HepG2 (cell line): ENCODE measurements around the gene MMP12. TPM values are rescaled to one million over a fixed set of nuclear protein-coding genes. Genes with fewer than 3 reads are reported as not detected.

Source experiments
- ATAC-seq: fragments of 200-7000 bp; cut with Tn5 transposase; 3 replicates; pipeline ENCODE4 v1.9.1; 2020; ENCODE audit warnings: mild to moderate bottlenecking, moderate library complexity
- BruUV-seq: library from RNA; stranded (reverse); fragments of 400-500 nt; replicated peaks from 2 replicates; lab custom pipeline; 2021; lab: Mats Ljungman, UMichigan
- CTCF ChIA-PET: fragments of 300-600 bp; formaldehyde crosslinking; extraction: SDS; loops from one replicate; lab custom pipeline; 2021; ENCODE audit warnings: low total read pairs, inconsistent platforms, low intra/inter-chr PET ratio; lab: Yijun Ruan, JAX
- POLR2A ChIA-PET: fragments of 350-600 bp; sonication (Branson Sonifier 250); formaldehyde crosslinking; loops from one replicate; lab custom pipeline; 2020; ENCODE audit warnings: antibody characterized with exemption, inconsistent platforms; lab: Yijun Ruan, JAX
- DNase-seq: peaks from one replicate; pipeline ENCODE4 v3.0.0-alpha.2; 2015; ENCODE audit warnings: low spot score
- FAIRE-seq: peaks from 3 replicates; lab custom pipeline; 2011; peaks lifted over from hg19 to GRCh38; lab: Jason Lieb, UNC
- H2AFZ ChIP-seq: one replicate; pipeline ENCODE4 v1.6.1; 2011; ENCODE audit warnings: low read length, inconsistent platforms
- H3K27ac ChIP-seq: fragments of 300-600 bp; 3 replicates; pipeline ENCODE4 v1.8.0; 2011; ENCODE audit warnings: mixed run types, mild to moderate bottlenecking, mixed read lengths, low read length, inconsistent platforms; ENCODE audit not compliant: insufficient read depth; ENCODE audit errors: extremely low read length
- H3K27me3 ChIP-seq, 2 experiments: fragments of 200-600 bp in 1 of 2; 2 replicates in 1 of 2; 3 replicates in 1 of 2; pipeline versions ENCODE4 v1.6.0 to v1.8.0; 2011; ENCODE audit warnings: low read length in 2 of 2, mild to moderate bottlenecking in 2 of 2, moderate library complexity in 2 of 2, inconsistent platforms in 1 of 2; ENCODE audit not compliant: insufficient read depth in 2 of 2, control insufficient read depth in 1 of 2
- H3K36me3 ChIP-seq, 2 experiments: fragments of 200-600 bp in 1 of 2; replicated peaks in 1 of 2; 2 replicates in 1 of 2; 3 replicates in 1 of 2; pipeline versions ENCODE4 v1.5.1 to v1.8.0; 2011; ENCODE audit warnings: low read length in 2 of 2, inconsistent platforms in 1 of 2; ENCODE audit not compliant: insufficient read depth in 2 of 2, control insufficient read depth in 1 of 2
- H3K4me1 ChIP-seq: 2 replicates; pipeline ENCODE4 v1.5.1; 2012; ENCODE audit warnings: low read length, inconsistent platforms; ENCODE audit not compliant: insufficient read depth
- H3K4me2 ChIP-seq: 2 replicates; pipeline ENCODE4 v1.6.0; 2011; ENCODE audit warnings: low read depth, low read length, inconsistent platforms
- H3K4me3 ChIP-seq, 3 experiments: fragments of 200-600 bp in 1 of 3; sonication (generic), shearing (Covaris generic) in 1 of 3; replicated peaks in 1 of 3; 2 replicates each; pipeline ENCODE4 v1.5.1; 2011 to 2016; ENCODE audit warnings: low read length in 3 of 3, inconsistent platforms in 2 of 3, low read depth in 2 of 3, mild to moderate bottlenecking in 2 of 3, control low read depth in 1 of 3, mixed read lengths in 1 of 3; ENCODE audit not compliant: insufficient read depth in 1 of 3
- H3K79me2 ChIP-seq: one replicate; pipeline ENCODE4 v1.6.1; 2011; ENCODE audit warnings: low read length, inconsistent platforms; ENCODE audit not compliant: insufficient read depth
- H3K9ac ChIP-seq: 2 replicates; pipeline ENCODE4 v1.6.0; 2011; ENCODE audit warnings: mild to moderate bottlenecking, low read depth, low read length, inconsistent platforms; ENCODE audit not compliant: insufficient read depth
- H3K9me3 ChIP-seq: 2 replicates; pipeline ENCODE4 v1.5.1; 2012; ENCODE audit warnings: mild to moderate bottlenecking, low read length
- H4K20me1 ChIP-seq: 2 replicates; pipeline ENCODE4 v1.6.0; 2011; ENCODE audit warnings: inconsistent platforms, mild to moderate bottlenecking, low read length, moderate library complexity; ENCODE audit not compliant: insufficient read depth
- ATAD3A ChIP-seq: sonication (generic); formaldehyde crosslinking; IDR thresholded peaks from 2 replicates; pipeline ENCODE4 v1.4.0; 2020; ENCODE audit warnings: missing genetic modification reagents
- FIP1L1 ChIP-seq: fragments of 200-400 bp; formaldehyde crosslinking; IDR thresholded peaks from 2 replicates; pipeline ENCODE4 v1.6.1; 2018; ENCODE audit warnings: low read depth, mild to moderate bottlenecking, low read length, moderate library complexity, borderline replicate concordance; ENCODE audit not compliant: insufficient read depth
- MYC ChIP-seq: sonication (generic); formaldehyde crosslinking; IDR thresholded peaks from 2 replicates; pipeline ENCODE4 v1.9.0; 2021; ENCODE audit warnings: missing genetic modification reagents, borderline replicate concordance
- NR2F1 ChIP-seq, 2 experiments: fragments of 450-650 bp in 1 of 2; formaldehyde crosslinking in 1 of 2; IDR thresholded peaks; 2 replicates each; pipeline versions ENCODE4 v1.5.0 to v1.6.1; 2016 to 2020; ENCODE audit warnings: mild to moderate bottlenecking in 1 of 2, missing compliant biosample characterization in 1 of 2, missing genetic modification reagents in 1 of 2, moderate library complexity in 1 of 2
- RFX3 ChIP-seq: IDR thresholded peaks from 2 replicates; pipeline ENCODE4 v1.6.1; 2016; ENCODE audit warnings: missing biosample characterization, missing genetic modification reagents
- SAFB2 ChIP-seq: sonication (generic); formaldehyde crosslinking; IDR thresholded peaks from 2 replicates; pipeline ENCODE4 v1.5.1; 2020; ENCODE audit warnings: missing genetic modification reagents, low read depth, mild to moderate bottlenecking, borderline replicate concordance
- ZNF20 ChIP-seq: sonication (generic); formaldehyde crosslinking; IDR thresholded peaks from 2 replicates; pipeline ENCODE4 v1.4.0; 2020; ENCODE audit warnings: mild to moderate bottlenecking, moderate library complexity, missing genetic modification reagents
- ZNF292 ChIP-seq: sonication (generic); formaldehyde crosslinking; IDR thresholded peaks from 2 replicates; pipeline ENCODE4 v1.8.1; 2022; ENCODE audit warnings: mild to moderate bottlenecking, low read depth, missing genetic modification reagents, borderline replicate concordance
- WGBS: methylation state at CpG from one replicate; pipeline ENCODE4 v1.1.6; 2017; ENCODE audit warnings: low lambda C conversion rate; 5-methylcytosine and 5-hydroxymethylcytosine counted together
- in situ Hi-C: cut with HindIII; loops from 2 replicates; pipeline ENCODE4 v1.10.0; 2017; ENCODE audit warnings: low pct_unique_long_range_greater_than_20kb; ENCODE audit not compliant: extremely low pct_ligation_motif_present
- intact Hi-C: fragments of 100-400 bp; cut with micrococcal nuclease; formaldehyde crosslinking; loops from one replicate; pipeline ENCODE4 v1.10.0; 2022; ENCODE audit not compliant: unreplicated experiment
- polyA plus RNA-seq, 8 experiments: library from polyadenylated mRNA; depleted of rRNA in 3 of 8; stranded (reverse) in 7 of 8; unstranded in 1 of 8; fragments of >200 nt; fragmentation: Illumina TruSeq in 4 of 8; extraction: Trizol in 4 of 8; gene quantifications; 2 replicates each; pipeline versions ENCODE4 v1.2.1 to v1.2.3, GENCODE V29; 2011 to 2016; ENCODE audit warnings: low read depth in 4 of 8, missing spikeins in 1 of 8, mixed read lengths in 1 of 8; ENCODE audit not compliant: insufficient read depth in 1 of 8
- total RNA-seq, 5 experiments: library from RNA; depleted of rRNA; stranded (reverse); fragments of >200 nt; fragmentation: Illumina TruSeq; extraction: Trizol; gene quantifications; 2 replicates each; pipeline ENCODE4 v1.2.3, GENCODE V29; 2016; ENCODE audit warnings: low read depth in 1 of 5
- TF ChIP-seq, protein P1 (sequence below): sonication (generic); formaldehyde crosslinking; IDR thresholded peaks from 2 replicates; pipeline ENCODE4 v1.8.0; 2022; ENCODE audit warnings: low read depth, missing genetic modification reagents
- TF ChIP-seq, protein P2 (sequence below): sonication (generic); formaldehyde crosslinking; IDR thresholded peaks from 2 replicates; pipeline ENCODE4 v1.9.0; 2022; ENCODE audit warnings: low read depth, missing genetic modification reagents

MMP12 gene
- total and polyA plus RNA-seq, 2 of the 13 experiments (the other 11 are each of a cell fraction or from before 2014, with no cell fraction given) = not detected

DNA sequence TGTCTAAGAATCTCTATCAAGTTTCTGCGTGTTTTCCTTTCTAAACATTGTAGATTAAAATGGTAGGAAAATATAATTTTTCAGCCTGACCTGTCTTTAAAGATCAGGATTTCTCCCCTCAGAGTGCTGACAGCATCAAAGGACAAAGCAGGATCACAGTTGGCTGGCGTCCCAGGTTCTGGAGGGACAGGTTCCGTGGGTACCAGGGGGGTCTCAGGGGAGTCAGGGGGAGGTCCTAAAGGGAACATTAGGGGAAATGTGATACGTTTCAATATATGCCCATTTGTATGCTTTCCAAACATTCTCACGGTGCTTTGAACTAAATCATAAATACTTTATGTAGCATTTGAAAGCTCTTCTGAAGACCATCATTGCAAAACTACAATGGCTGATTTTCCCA lies 34.8 kb downstream of the MMP12 start:
- no peaks in the 10 kb centered on the region for H3K27me3 ChIP-seq
- CTCF ChIA-PET = no interaction called here
- ATAC-seq = no peak
- H3K79me2 ChIP-seq = no peaks in the 10 kb centered on the region
- no peak for TF ChIP-seq NR2F1 (CRISPR knock-in tag; IDR thresholded peaks at IDR 0.05)
- TF ChIP-seq, protein P1, sequence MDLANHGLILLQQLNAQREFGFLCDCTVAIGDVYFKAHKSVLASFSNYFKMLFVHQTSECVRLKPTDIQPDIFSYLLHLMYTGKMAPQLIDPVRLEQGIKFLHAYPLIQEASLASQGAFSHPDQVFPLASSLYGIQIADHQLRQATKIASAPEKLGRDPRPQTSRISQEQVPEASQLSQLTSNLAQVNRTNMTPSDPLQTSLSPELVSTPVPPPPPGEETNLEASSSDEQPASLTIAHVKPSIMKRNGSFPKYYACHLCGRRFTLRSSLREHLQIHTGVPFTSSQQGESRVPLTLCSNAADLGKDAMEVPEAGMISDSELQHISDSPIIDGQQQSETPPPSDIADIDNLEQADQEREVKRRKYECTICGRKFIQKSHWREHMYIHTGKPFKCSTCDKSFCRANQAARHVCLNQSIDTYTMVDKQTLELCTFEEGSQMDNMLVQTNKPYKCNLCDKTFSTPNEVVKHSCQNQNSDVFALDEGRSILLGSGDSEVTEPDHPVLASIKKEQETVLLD = no peak
- no peak for TF ChIP-seq FIP1L1
- no peak for TF ChIP-seq ZNF292 (CRISPR knock-in tag)
- TF ChIP-seq RFX3 (CRISPR knock-in tag) = no peak
- TF ChIP-seq, protein P2, sequence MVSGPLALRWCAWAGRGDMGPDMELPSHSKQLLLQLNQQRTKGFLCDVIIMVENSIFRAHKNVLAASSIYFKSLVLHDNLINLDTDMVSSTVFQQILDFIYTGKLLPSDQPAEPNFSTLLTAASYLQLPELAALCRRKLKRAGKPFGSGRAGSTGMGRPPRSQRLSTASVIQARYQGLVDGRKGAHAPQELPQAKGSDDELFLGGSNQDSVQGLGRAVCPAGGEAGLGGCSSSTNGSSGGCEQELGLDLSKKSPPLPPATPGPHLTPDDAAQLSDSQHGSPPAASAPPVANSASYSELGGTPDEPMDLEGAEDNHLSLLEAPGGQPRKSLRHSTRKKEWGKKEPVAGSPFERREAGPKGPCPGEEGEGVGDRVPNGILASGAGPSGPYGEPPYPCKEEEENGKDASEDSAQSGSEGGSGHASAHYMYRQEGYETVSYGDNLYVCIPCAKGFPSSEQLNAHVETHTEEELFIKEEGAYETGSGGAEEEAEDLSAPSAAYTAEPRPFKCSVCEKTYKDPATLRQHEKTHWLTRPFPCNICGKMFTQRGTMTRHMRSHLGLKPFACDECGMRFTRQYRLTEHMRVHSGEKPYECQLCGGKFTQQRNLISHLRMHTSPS (CRISPR knock-in tag) = no peak
- TF ChIP-seq ZNF20 (CRISPR knock-in tag) = no peak
- TF ChIP-seq MYC (CRISPR knock-in tag) = no peak
- no peak for TF ChIP-seq ATAD3A (CRISPR knock-in tag)
- no peak for TF ChIP-seq SAFB2 (CRISPR knock-in tag)
- TF ChIP-seq, all 625 proteins: peak for 0
- BruUV-seq = no TSS peak
- Histone ChIP-seq H3K9ac (no peak overlapping the region), H3K9me3 (no peaks in the 10 kb centered on the region), H2AFZ (no peak overlapping the region), H3K36me3 (no peaks in the 10 kb centered on the region), H3K27ac (no peak overlapping the region), H3K4me3 (no peak overlapping the region), H4K20me1 (no peaks in the 10 kb centered on the region), H3K4me1 (no peaks in the 10 kb centered on the region), H3K4me2 (no peak overlapping the region)
- in situ Hi-C loops (no loop called here), intact Hi-C loops (no loop called here)
- FAIRE-seq (no peak), DNase-seq (no peak)
- 14% methylated on average over 5 of the region's 5 CpGs for WGBS
- POLR2A ChIA-PET = no interaction called here
